HepG2 (cell line): Measurements from ENCODE around the gene CDC6. TPM values are rescaled to one million over a fixed set of nuclear protein-coding genes. Genes with fewer than 3 reads are reported as not detected.

Source experiments
- EEA1 ChIP-seq: sonication (generic); formaldehyde crosslinking; IDR thresholded peaks from 2 replicates; pipeline ENCODE4 v1.5.1; 2020; ENCODE audit warnings: mild to moderate bottlenecking, missing genetic modification reagents, borderline replicate concordance
- HIVEP1 ChIP-seq: sonication (generic); formaldehyde crosslinking; IDR thresholded peaks from 2 replicates; pipeline ENCODE4 v1.4.0; 2020; ENCODE audit warnings: mild to moderate bottlenecking, missing genetic modification reagents
- HOXA7 ChIP-seq: sonication (generic); formaldehyde crosslinking; IDR thresholded peaks from 2 replicates; pipeline ENCODE4 v1.8.1; 2022; ENCODE audit warnings: mild to moderate bottlenecking, missing genetic modification reagents, moderate library complexity
- KDM6A ChIP-seq: IDR thresholded peaks from 2 replicates; pipeline ENCODE4 v1.6.1; 2016; ENCODE audit warnings: low read depth
- MTA1 ChIP-seq: sonication (generic); formaldehyde crosslinking; IDR thresholded peaks from 2 replicates; pipeline ENCODE4 v1.4.0; 2020; ENCODE audit warnings: missing genetic modification reagents, mild to moderate bottlenecking, borderline replicate concordance
- MZF1 ChIP-seq: sonication (generic); formaldehyde crosslinking; IDR thresholded peaks from 2 replicates; pipeline ENCODE4 v1.8.1; 2023; ENCODE audit warnings: mild to moderate bottlenecking, missing genetic modification reagents, borderline replicate concordance
- RBAK ChIP-seq: sonication (generic); formaldehyde crosslinking; IDR thresholded peaks from 2 replicates; pipeline ENCODE4 v1.5.1; 2020; ENCODE audit warnings: mild to moderate bottlenecking, missing genetic modification reagents
- YY1 ChIP-seq: IDR thresholded peaks from 2 replicates; pipeline ENCODE4 v1.6.1; 2011; ENCODE audit warnings: low read length, low read depth, moderate library complexity, mild to moderate bottlenecking; ENCODE audit not compliant: insufficient read depth, insufficient replicate concordance
- ZNF367 ChIP-seq: sonication (generic); formaldehyde crosslinking; IDR thresholded peaks from 2 replicates; pipeline ENCODE4 v1.4.0; 2020; ENCODE audit warnings: missing genetic modification reagents, borderline replicate concordance
- ZNF546 ChIP-seq: sonication (generic); formaldehyde crosslinking; conservative IDR thresholded peaks from 2 replicates; pipeline ENCODE4 v1.8.1; 2023; ENCODE audit warnings: mild to moderate bottlenecking, missing genetic modification reagents
- polyA plus RNA-seq, 8 experiments: library from polyadenylated mRNA; depleted of rRNA in 3 of 8; stranded (reverse) in 7 of 8; unstranded in 1 of 8; fragments of >200 nt; fragmentation: Illumina TruSeq in 4 of 8; extraction: Trizol in 4 of 8; gene quantifications; 2 replicates each; pipeline versions ENCODE4 v1.2.1 to v1.2.3, GENCODE V29; 2011 to 2016; ENCODE audit warnings: low read depth in 4 of 8, missing spikeins in 1 of 8, mixed read lengths in 1 of 8; ENCODE audit not compliant: insufficient read depth in 1 of 8
- total RNA-seq, 5 experiments: library from RNA; depleted of rRNA; stranded (reverse); fragments of >200 nt; fragmentation: Illumina TruSeq; extraction: Trizol; gene quantifications; 2 replicates each; pipeline ENCODE4 v1.2.3, GENCODE V29; 2016; ENCODE audit warnings: low read depth in 1 of 5
- TF ChIP-seq, protein P1 (sequence below): sonication (generic); formaldehyde crosslinking; IDR thresholded peaks from one replicate; pipeline ENCODE4 v1.5.1; 2020; ENCODE audit warnings: mild to moderate bottlenecking, missing genetic modification reagents; ENCODE audit errors: not compliant biosample characterization
- TF ChIP-seq, protein P2 (sequence below): sonication (generic); formaldehyde crosslinking; IDR thresholded peaks from 2 replicates; pipeline ENCODE4 v1.4.0; 2020; ENCODE audit warnings: missing genetic modification reagents
- TF ChIP-seq, protein P3 (sequence below): IDR thresholded peaks from 2 replicates; pipeline ENCODE4 v1.6.1; 2016; ENCODE audit warnings: low read depth
- TF ChIP-seq, protein P4 (sequence below): sonication (generic); formaldehyde crosslinking; IDR thresholded peaks from 2 replicates; pipeline ENCODE4 v1.4.0; 2020; ENCODE audit warnings: missing genetic modification reagents
- TF ChIP-seq, protein P5 (sequence below): sonication (generic); formaldehyde crosslinking; IDR thresholded peaks from 2 replicates; pipeline ENCODE4 v1.4.0; 2020; ENCODE audit warnings: mild to moderate bottlenecking, missing genetic modification reagents
- TF ChIP-seq, protein P6 (sequence below): sonication (generic); formaldehyde crosslinking; IDR thresholded peaks from 2 replicates; pipeline ENCODE4 v1.8.0; 2022; ENCODE audit warnings: mild to moderate bottlenecking, missing genetic modification reagents, moderate library complexity

Gene CDC6
- total and polyA plus RNA-seq, 2 of the 13 experiments (the other 11 are each of a cell fraction or from before 2014, with no cell fraction given), result 17.4 to 114 TPM

DNA sequence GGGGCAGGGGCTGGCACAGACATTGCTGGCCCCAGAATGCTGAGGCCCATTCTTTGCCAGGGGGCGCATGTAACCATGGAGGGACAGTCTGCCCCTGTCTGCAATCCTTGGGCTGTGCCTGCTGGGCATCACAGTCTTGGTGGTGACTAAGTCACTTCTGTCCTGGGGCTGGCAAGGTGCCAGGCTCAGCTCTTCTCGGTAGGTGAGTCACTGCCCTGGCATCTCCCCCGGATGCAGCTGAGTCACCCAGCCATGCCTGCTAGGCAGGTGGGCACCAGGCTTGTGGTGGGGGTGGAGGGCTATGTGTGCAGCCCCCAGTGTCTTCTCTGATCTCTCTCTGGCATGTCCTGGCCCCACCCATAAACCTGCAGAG lies 26.9 kb downstream of the CDC6 start (continued):
- TF ChIP-seq, protein P1, sequence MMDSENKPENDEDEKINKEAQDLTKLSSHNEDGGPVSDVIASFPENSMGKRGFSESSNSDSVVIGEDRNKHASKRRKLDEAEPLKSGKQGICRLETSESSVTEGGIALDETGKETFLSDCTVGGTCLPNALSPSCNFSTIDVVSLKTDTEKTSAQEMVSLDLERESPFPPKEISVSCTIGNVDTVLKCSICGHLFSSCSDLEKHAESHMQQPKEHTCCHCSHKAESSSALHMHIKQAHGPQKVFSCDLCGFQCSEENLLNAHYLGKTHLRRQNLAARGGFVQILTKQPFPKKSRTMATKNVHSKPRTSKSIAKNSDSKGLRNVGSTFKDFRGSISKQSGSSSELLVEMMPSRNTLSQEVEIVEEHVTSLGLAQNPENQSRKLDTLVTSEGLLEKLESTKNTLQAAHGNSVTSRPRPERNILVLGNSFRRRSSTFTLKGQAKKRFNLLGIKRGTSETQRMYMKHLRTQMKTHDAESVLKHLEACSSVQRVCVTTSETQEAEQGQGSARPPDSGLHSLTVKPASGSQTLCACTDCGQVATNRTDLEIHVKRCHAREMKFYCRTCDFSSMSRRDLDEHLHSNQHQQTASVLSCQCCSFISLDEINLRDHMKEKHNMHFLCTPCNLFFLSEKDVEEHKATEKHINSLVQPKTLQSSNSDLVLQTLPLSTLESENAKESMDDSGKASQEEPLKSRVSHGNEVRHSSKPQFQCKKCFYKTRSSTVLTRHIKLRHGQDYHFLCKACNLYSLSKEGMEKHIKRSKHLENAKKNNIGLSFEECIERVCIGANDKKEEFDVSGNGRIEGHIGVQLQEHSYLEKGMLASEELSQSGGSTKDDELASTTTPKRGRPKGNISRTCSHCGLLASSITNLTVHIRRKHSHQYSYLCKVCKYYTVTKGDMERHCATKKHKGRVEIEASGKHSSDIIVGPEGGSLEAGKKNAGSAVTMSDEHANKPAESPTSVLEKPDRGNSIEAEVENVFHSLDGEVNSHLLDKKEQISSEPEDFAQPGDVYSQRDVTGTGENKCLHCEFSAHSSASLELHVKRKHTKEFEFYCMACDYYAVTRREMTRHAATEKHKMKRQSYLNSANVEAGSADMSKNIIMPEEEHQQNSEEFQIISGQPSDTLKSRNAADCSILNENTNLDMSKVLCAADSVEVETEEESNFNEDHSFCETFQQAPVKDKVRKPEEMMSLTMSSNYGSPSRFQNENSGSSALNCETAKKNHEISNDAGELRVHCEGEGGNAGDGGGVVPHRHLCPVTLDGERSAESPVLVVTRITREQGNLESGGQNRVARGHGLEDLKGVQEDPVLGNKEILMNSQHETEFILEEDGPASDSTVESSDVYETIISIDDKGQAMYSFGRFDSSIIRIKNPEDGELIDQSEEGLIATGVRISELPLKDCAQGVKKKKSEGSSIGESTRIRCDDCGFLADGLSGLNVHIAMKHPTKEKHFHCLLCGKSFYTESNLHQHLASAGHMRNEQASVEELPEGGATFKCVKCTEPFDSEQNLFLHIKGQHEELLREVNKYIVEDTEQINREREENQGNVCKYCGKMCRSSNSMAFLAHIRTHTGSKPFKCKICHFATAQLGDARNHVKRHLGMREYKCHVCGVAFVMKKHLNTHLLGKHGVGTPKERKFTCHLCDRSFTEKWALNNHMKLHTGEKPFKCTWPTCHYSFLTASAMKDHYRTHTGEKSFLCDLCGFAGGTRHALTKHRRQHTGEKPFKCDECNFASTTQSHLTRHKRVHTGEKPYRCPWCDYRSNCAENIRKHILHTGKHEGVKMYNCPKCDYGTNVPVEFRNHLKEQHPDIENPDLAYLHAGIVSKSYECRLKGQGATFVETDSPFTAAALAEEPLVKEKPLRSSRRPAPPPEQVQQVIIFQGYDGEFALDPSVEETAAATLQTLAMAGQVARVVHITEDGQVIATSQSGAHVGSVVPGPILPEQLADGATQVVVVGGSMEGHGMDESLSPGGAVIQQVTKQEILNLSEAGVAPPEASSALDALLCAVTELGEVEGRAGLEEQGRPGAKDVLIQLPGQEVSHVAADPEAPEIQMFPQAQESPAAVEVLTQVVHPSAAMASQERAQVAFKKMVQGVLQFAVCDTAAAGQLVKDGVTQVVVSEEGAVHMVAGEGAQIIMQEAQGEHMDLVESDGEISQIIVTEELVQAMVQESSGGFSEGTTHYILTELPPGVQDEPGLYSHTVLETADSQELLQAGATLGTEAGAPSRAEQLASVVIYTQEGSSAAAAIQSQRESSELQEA, result no peak
- TF ChIP-seq EEA1 (CRISPR knock-in tag) (no peak), RBAK (CRISPR knock-in tag) (no peak), ZNF367 (CRISPR knock-in tag) (no peak), MZF1 (CRISPR knock-in tag) (no peak), HIVEP1 (CRISPR knock-in tag) (no peak), KDM6A (no peak), HOXA7 (no peak), MTA1 (CRISPR knock-in tag) (0 out of 2 replicates have a peak, but pooled peaks have one; percentile 37), YY1 (no peak), ZNF546 (CRISPR knock-in tag) (no peak)
- TF ChIP-seq, protein P2, sequence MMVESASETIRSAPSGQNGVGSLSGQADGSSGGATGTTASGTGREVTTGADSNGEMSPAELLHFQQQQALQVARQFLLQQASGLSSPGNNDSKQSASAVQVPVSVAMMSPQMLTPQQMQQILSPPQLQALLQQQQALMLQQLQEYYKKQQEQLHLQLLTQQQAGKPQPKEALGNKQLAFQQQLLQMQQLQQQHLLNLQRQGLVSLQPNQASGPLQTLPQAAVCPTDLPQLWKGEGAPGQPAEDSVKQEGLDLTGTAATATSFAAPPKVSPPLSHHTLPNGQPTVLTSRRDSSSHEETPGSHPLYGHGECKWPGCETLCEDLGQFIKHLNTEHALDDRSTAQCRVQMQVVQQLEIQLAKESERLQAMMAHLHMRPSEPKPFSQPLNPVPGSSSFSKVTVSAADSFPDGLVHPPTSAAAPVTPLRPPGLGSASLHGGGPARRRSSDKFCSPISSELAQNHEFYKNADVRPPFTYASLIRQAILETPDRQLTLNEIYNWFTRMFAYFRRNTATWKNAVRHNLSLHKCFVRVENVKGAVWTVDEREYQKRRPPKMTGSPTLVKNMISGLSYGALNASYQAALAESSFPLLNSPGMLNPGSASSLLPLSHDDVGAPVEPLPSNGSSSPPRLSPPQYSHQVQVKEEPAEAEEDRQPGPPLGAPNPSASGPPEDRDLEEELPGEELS, result no peak
- TF ChIP-seq, protein P3, sequence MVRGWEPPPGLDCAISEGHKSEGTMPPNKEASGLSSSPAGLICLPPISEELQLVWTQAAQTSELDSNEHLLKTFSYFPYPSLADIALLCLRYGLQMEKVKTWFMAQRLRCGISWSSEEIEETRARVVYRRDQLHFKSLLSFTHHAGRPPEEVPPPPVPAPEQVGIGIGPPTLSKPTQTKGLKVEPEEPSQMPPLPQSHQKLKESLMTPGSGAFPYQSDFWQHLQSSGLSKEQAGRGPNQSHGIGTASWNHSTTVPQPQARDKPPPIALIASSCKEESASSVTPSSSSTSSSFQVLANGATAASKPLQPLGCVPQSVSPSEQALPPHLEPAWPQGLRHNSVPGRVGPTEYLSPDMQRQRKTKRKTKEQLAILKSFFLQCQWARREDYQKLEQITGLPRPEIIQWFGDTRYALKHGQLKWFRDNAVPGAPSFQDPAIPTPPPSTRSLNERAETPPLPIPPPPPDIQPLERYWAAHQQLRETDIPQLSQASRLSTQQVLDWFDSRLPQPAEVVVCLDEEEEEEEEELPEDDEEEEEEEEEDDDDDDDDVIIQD (CRISPR knock-in tag), result no peak
- TF ChIP-seq, protein P4, sequence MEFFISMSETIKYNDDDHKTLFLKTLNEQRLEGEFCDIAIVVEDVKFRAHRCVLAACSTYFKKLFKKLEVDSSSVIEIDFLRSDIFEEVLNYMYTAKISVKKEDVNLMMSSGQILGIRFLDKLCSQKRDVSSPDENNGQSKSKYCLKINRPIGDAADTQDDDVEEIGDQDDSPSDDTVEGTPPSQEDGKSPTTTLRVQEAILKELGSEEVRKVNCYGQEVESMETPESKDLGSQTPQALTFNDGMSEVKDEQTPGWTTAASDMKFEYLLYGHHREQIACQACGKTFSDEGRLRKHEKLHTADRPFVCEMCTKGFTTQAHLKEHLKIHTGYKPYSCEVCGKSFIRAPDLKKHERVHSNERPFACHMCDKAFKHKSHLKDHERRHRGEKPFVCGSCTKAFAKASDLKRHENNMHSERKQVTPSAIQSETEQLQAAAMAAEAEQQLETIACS (CRISPR knock-in tag), result no peak
- TF ChIP-seq, protein P5, sequence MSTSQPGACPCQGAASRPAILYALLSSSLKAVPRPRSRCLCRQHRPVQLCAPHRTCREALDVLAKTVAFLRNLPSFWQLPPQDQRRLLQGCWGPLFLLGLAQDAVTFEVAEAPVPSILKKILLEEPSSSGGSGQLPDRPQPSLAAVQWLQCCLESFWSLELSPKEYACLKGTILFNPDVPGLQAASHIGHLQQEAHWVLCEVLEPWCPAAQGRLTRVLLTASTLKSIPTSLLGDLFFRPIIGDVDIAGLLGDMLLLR (CRISPR knock-in tag), result no peak
- TF ChIP-seq, protein P6, sequence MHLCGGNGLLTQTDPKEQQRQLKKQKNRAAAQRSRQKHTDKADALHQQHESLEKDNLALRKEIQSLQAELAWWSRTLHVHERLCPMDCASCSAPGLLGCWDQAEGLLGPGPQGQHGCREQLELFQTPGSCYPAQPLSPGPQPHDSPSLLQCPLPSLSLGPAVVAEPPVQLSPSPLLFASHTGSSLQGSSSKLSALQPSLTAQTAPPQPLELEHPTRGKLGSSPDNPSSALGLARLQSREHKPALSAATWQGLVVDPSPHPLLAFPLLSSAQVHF, result no peak
